HUES64 (cell line): ENCODE results near the gene ARHGAP10.

Source experiments
- H3K27ac ChIP-seq: 2 replicates; pipeline ENCODE4 v1.7.0; 2013; ENCODE audit warnings: low read depth, low read length, inconsistent platforms
- H3K27me3 ChIP-seq: 2 replicates; pipeline ENCODE4 v1.6.1; 2013; ENCODE audit warnings: mild to moderate bottlenecking, low read length; ENCODE audit not compliant: insufficient read depth
- H3K36me3 ChIP-seq: 2 replicates; pipeline ENCODE4 v1.6.1; 2013; ENCODE audit warnings: mild to moderate bottlenecking, low read length; ENCODE audit not compliant: insufficient read depth
- H3K4me1 ChIP-seq: 2 replicates; pipeline ENCODE4 v1.6.1; 2013; ENCODE audit warnings: mild to moderate bottlenecking, low read length, moderate library complexity; ENCODE audit not compliant: insufficient read depth
- H3K4me3 ChIP-seq: 2 replicates; pipeline ENCODE4 v1.5.1; 2013; ENCODE audit warnings: mild to moderate bottlenecking, low read length, moderate library complexity
- H3K9ac ChIP-seq: 2 replicates; pipeline ENCODE4 v1.6.1; 2013; ENCODE audit warnings: mild to moderate bottlenecking, low read depth, low read length
- H3K9me3 ChIP-seq: 2 replicates; pipeline ENCODE4 v1.6.1; 2013; ENCODE audit warnings: low read depth, low read length; ENCODE audit not compliant: insufficient read depth
- WGBS: fragments of 150-250, 120-280 bp; methylation state at CpG from one replicate; pipeline ENCODE4 v1.1.7; 2013; ENCODE audit warnings: missing lambda C conversion rate; 5-methylcytosine and 5-hydroxymethylcytosine counted together

The ARHGAP10 gene

GRCh38 chr4:148118179-148118578 is 386.3 kb downstream of the ARHGAP10 start:
- Histone ChIP-seq H3K4me3 (no peak overlapping the region), H3K36me3 (no peaks in the 10 kb centered on the region), H3K4me1 (peaks cover 22% of the 10 kb centered on the region), H3K27me3 (no peaks in the 10 kb centered on the region), H3K27ac (no peak overlapping the region), H3K9ac (no peak overlapping the region), H3K9me3 (peaks cover 6% of the 10 kb centered on the region)
- WGBS = 94% methylated on average over 4 of the region's 4 CpGs

- no peak overlapping the region for H3K9ac ChIP-seq
- H3K27me3 ChIP-seq = no peaks in the 10 kb centered on the region
- H3K9me3 ChIP-seq = peaks cover 10% of the 10 kb centered on the region
- no peak overlapping the region for H3K4me3 ChIP-seq
- H3K27ac ChIP-seq = no peak overlapping the region
- no peaks in the 10 kb centered on the region for H3K36me3 ChIP-seq
- 91% methylated on average over 3 of the region's 3 CpGs for WGBS
- H3K4me1 ChIP-seq = peaks cover 22% of the 10 kb centered on the region
Measured at GRCh38 chr4:148118633-148119032, 386.7 kb downstream of the ARHGAP10 start.

- 88% methylated on average over 3 of the region's 3 CpGs for WGBS
- Histone ChIP-seq H3K4me3 (no peak overlapping the region), H3K4me1 (peaks cover 17% of the 10 kb centered on the region), H3K9me3 (peaks cover 26% of the 10 kb centered on the region), H3K36me3 (no peaks in the 10 kb centered on the region), H3K27me3 (no peaks in the 10 kb centered on the region), H3K27ac (no peak overlapping the region), H3K9ac (no peak overlapping the region)
Measured at GRCh38 chr4:148120216-148120615, 388.3 kb downstream of the ARHGAP10 start.
